Hematopoietic multipotent progenitor cell treated with erythropoietin and hydrocortisone succinate and interleukin-3 and kit ligand, for 6 days (in vitro differentiated cells): ENCODE data around the gene USH1C.

ENCODE experiments used
- DNase-seq: peaks from one replicate; pipeline ENCODE4 v3.0.0-alpha.2; 2015

Gene USH1C

DNA sequence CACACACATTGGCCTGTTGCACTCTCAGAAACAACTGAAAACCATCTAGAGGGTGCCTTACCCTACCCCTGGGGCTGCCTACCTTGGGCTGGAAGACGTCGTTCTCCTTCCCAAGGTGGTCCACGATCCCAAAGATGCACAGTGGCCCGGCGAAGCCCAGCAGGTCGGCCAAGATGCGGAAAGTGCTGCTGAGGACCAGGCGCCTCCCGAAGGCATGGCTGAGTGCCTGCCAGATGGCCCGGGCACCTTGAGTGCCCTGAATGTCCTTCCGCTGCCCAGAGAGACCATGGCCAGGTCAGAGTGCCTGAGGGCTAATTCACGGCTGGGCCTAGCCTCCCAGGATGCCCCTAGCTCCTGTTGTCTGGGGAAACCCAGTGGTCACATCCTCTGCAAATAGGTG, 83.8 kb downstream of the USH1C start:
- DNase-seq, result no peak

DNA sequence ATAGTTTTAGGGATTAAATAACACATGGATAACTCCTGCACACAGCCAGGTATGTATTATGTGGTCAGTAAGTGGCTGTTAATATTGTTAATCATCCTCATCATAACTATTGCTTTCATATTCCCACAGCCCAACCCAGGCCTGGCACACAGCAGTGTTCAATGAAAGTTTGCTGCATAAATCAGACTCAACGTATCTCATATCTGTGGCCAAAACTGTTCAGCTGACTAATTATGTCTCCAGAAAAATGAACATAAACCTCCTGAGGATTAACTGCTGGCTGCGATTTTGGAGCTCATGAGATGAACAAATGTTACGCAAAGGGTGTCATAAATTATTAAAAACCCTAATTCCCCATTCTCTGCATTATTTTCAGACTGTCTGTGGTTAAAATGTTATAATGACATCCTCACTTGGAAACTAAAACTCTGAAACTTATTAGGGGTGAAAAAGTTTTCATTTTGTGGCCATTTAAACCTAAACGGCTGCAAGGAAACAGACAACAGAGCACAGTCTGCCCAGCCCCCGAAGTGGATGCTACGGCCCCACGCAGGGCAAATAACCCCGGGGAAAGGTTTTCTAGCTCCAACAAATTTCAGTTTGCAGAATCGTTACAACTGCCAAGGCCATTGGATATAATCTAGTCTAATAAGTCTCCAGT, 84.8 kb downstream of the USH1C start:
- no peak for DNase-seq

DNA sequence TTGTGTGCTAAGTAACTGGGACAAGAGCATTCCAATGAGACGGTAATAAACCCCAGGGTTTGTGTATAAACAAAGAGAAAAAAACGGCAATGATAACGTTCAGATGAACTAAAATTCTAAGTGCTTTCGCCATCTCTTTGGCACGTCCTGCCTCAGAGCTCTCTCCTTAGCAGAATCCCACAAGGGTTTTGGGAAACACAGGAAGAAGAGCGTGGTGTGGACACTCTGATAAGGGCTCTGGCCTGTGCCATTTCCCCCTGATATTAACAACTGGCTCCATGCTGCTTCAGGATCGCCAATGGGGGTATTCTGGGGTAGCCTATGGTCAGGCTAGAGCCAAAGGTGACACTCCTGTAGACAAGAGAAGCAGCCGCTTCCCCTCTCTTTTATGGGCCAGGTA, 85.9 kb downstream of the USH1C start:
- DNase-seq, result no peak

DNA sequence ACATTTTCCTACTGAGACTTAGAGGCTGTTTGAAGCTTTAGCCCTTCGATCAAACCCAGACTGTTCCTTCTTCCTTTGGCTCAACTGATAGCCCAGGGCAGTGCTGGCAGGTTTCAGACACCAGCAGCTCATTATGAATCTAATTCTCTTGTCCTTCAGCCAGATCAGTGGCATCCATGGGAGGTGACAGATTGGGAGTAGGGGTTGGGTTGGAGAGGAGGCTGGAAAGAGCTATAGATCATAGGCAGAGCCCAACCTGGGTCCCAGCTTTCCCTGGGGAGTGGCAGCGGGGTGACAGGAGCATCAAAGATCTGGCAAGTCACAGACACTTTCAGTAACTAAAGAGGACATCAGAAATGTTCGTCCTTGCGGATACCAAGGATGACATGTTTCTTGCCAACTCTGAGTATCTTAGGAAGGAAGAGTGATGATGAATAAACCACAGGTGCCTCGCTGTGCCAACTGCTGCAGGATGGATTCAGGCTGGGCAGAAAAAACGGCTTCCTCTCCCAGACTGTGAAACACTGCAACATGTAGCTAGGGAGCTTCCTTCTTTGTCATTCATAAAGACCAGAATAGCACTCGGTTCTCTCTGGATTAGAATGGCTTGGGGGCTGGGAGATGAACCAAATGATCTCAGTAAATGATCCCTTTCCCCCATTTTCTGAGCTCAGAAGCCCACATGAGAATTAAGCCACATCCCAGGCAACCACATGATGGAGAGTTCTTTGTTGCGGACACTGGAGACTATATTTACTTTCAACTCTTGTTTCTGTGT, 86.6 kb downstream of the USH1C start:
- DNase-seq, result no peak

DNA sequence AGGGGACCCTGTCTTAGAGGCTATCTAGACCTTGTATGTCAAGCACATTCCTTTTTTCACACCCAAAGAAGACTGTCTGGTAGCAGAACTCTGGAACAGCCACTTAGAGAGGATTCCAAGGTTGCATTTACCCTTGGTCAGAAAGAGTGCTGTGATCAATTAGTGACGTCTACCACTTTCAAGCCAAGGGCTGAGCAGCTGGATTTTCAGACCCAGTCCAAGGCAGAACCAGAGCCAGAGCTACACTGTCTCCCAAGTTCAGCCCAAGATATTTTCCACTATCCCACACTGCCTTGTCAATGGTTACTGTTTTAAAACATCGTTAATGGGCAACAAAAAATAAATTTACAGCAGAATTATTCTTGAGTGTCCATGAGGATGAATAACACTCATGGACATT, 91.5 kb downstream of the USH1C start:
- DNase-seq, result no peak

DNA sequence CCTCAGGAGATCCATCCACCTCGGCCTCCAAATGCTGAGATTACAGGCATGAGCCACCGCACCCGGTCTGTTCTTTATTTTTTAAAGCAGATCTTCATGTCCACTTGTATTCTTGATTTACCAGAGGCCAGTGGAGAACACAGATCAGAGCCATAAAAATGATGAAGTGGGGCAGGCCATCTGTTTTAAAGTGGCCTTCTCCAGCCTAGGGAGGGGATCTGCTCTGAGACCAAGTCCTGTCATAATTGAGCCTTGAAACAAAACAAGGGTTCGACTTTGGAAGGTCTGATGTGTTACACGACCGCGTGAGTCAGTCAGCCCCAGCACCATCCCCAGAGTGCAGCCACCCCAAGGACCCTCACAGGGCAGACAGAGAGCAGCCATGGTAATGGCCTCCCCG, 95.1 kb downstream of the USH1C start:
- DNase-seq, result no peak

DNA sequence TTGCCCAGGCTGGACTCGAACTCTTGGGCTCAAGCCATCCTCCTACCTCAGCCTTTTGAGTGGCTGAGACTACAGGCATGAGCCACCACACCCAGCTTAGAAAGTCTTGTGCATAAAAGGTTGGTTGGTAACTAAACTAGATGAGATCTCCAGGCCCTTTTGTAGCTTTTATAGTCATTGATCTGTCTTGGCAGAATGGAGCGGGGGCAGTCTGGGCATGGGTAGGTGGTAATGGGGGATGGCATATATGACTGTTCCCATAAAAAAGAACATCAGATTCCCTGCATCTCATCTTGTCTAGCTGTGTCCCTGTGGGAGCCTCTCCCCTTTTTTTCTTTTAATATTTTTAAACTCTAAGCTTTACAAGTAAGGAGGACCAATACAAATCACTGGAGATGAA, 97.7 kb downstream of the USH1C start:
- DNase-seq, result no peak

DNA sequence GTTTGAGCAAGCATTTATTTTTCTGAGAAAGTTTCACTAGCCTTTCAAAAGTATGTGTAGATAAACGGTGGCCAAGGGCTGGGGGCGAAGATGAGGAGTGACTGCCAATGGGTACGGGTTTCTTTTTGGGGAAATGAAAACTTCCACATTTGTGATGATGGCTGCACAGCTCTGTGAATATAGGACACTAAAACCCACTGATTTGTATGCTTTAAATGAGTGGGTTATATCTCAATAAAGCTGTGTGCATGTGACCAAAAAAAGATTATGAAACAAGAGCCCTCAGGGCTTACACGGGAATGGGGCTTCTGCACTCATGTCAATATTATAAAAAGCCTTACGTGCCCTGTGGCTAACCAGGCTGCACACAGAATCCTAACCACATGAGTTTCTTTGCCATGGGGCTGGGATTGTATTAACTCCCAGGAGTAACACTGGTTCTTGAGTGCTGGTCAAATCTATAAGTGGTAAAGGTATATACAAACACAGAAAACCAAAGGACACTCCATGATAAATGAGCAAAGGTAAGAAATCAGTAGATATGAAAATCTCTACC, 98.9 kb downstream of the USH1C start:
- no peak for DNase-seq

DNA sequence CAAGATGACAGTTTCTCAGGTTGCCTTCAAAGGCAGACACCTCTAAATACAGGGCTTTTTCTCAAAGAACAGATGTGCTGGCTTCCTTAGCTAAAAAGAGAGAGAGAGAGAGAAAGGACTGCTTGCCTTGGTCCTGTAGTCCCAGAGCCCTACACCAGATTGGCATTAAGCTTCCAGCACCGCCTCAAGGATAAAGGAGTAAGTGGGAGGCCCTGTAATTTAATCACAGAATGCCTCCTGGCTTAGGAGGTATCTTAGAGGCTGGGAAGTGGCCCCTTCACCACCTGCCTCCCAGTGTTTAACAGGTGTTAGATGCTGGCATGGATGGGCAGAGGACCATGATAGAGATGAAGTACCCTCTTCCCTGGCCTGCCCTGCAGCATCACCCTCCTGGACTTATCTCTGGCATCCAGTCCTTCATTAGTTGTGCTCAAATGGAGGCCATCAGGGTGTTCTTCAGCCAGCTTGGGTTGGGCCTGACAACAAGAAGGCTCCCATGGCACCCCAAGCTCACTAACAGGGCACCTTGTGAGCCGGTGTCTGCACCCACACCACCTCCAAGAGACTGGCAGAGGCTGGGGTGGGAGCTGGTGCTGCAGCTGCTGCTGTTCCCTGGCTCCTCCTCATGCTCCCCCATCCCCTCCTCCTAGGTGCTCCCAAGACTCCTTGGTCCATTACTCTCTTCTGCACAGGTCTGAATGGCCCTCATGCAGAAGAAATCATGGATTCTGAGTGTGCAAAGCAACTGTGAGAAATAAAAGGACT, 100.1 kb downstream of the USH1C start:
- no peak for DNase-seq
